Stimulated activated CD8-positive, alpha-beta memory T cell treated with anti-CD3 and anti-CD28 coated beads, Interleukin-12 subunit alpha, Interleukin-12 subunit beta, amount 100 ng/mL, for 4 hours (primary cell): ENCODE data around the gene PURA.

Experiments used
- DNase-seq: peaks from one replicate; pipeline ENCODE4 v3.0.0-alpha.2; 2020; ENCODE audit warnings: low read depth

The PURA gene

GRCh38 chr5:140159014-140159927 lies 45.4 kb downstream of the PURA start:
- DNase-seq: no peak

GRCh38 chr5:140162275-140162674 lies 48.4 kb downstream of the PURA start:
- DNase-seq: no peak

- no peak for DNase-seq
These were observed 48.9 kb downstream of the PURA start for GRCh38 chr5:140162781-140163180.

- DNase-seq: no peak
These were observed 51.4 kb downstream of the PURA start for GRCh38 chr5:140165101-140165922.

- no peak for DNase-seq
These were observed 52.0 kb downstream of the PURA start for GRCh38 chr5:140165923-140166270.

- DNase-seq: no peak
These were observed 53.0 kb downstream of the PURA start for GRCh38 chr5:140166911-140167310.

GRCh38 chr5:140168371-140168770 lies 54.5 kb downstream of the PURA start:
- no peak for DNase-seq

GRCh38 chr5:140169410-140169809 lies 55.5 kb downstream of the PURA start:
- no peak for DNase-seq

GRCh38 chr5:140172483-140172882 lies 58.6 kb downstream of the PURA start:
- no peak for DNase-seq

GRCh38 chr5:140174014-140174413 lies 60.1 kb downstream of the PURA start:
- DNase-seq: no peak

GRCh38 chr5:140174465-140175366 lies 60.8 kb downstream of the PURA start, which contains the start of gene CYSTM1:
Gene CYSTM1 (plus strand): TSS chr5:140175188. CDS start chr5:140194466, 19,278 bp downstream.
- peak; percentile 93 for DNase-seq
